ENCODE data around the gene KRT9.
"Not testable (repeated sequence)": the region's sequence is repeated elsewhere in the genome, so short reads cannot be mapped to it uniquely, and the experiment has no call there.

The KRT9 gene

GRCh38 chr17:41544491-41544892, 27.4 kb downstream of the KRT9 start:
- peak; percentile 31 to 81 (median 51) for DNase-seq

- not testable (repeated sequence) for DNase-seq
These were observed 29.1 kb downstream of the KRT9 start for GRCh38 chr17:41542786-41543185.

- DNase-seq = no peak
These were observed 29.5 kb downstream of the KRT9 start for GRCh38 chr17:41542357-41542756.

GRCh38 chr17:41540921-41541625, 30.8 kb downstream of the KRT9 start:
- DNase-seq = peak in 1 of 3 experiments; percentile 49

- DNase-seq = peak; percentile 36 to 83 (median 65)
These were observed 31.7 kb downstream of the KRT9 start for GRCh38 chr17:41539979-41540701.

GRCh38 chr17:41539071-41539492, 32.8 kb downstream of the KRT9 start:
- no peak for DNase-seq

- DNase-seq = peak in 1 of 3 experiments; percentile 28
These were observed 33.3 kb downstream of the KRT9 start for GRCh38 chr17:41538565-41538991.

GRCh38 chr17:41537990-41538389, 33.9 kb downstream of the KRT9 start:
- DNase-seq = no peak

- DNase-seq = no peak
These were observed 34.3 kb downstream of the KRT9 start for GRCh38 chr17:41537614-41537954.

GRCh38 chr17:41536741-41537613, 34.9 kb downstream of the KRT9 start:
- DNase-seq = no peak

GRCh38 chr17:41535764-41536481, 35.9 kb downstream of the KRT9 start:
- DNase-seq = peak in 1 of 3 experiments; percentile 8

- DNase-seq = no peak
These were observed 36.8 kb downstream of the KRT9 start for GRCh38 chr17:41534899-41535546.

- no peak for DNase-seq
These were observed 38.2 kb downstream of the KRT9 start for GRCh38 chr17:41533613-41534012.

GRCh38 chr17:41532947-41533570, 38.8 kb downstream of the KRT9 start:
- DNase-seq = no peak

- DNase-seq = no peak
These were observed 39.9 kb downstream of the KRT9 start for GRCh38 chr17:41531993-41532392.

GRCh38 chr17:41530062-41531048, 41.5 kb downstream of the KRT9 start:
- DNase-seq = no peak

GRCh38 chr17:41529491-41529915, 42.4 kb downstream of the KRT9 start:
- DNase-seq = peak in 2 of 3 experiments; percentile 34 to 60

- DNase-seq = peak; percentile 36 to 61 (median 38)
These were observed 42.9 kb downstream of the KRT9 start for GRCh38 chr17:41528959-41529353.

GRCh38 chr17:41527063-41528023, 44.5 kb downstream of the KRT9 start:
- peak in 2 of 3 experiments; percentile 55 to 77 for DNase-seq
